ENCODE measurements around the gene MAPK10.
"Not testable (repeated sequence)": the region's sequence is repeated elsewhere in the genome, so short reads cannot be mapped to it uniquely, and the experiment has no call there.

Gene MAPK10

GRCh38 chr4:86346320-86346719, 13.5 kb downstream of the MAPK10 start:
- TF ChIP-seq CTCF (IDR thresholded peaks at IDR 0.05), result no peak
- no peak for TF ChIP-seq ZFX (IDR thresholded peaks at IDR 0.05; ENCODE audit: borderline replicate concordance)
- H3K27ac ChIP-seq, result no peak overlapping the region

- no peak for TF ChIP-seq ZFX (IDR thresholded peaks at IDR 0.05; ENCODE audit: borderline replicate concordance)
- TF ChIP-seq CTCF (IDR thresholded peaks at IDR 0.05), result no peak
- H3K27ac ChIP-seq, result no peak overlapping the region
Measured at GRCh38 chr4:86344127-86344526, 15.7 kb downstream of the MAPK10 start.

GRCh38 chr4:86338989-86339388, 20.9 kb downstream of the MAPK10 start:
- no peak for TF ChIP-seq CTCF (IDR thresholded peaks at IDR 0.05)
- no peak for TF ChIP-seq ZFX (IDR thresholded peaks at IDR 0.05; ENCODE audit: borderline replicate concordance)
- H3K27ac ChIP-seq, result no peak overlapping the region

GRCh38 chr4:86338521-86338920, 21.3 kb downstream of the MAPK10 start:
- no peak for TF ChIP-seq ZFX (IDR thresholded peaks at IDR 0.05; ENCODE audit: borderline replicate concordance)
- TF ChIP-seq CTCF (IDR thresholded peaks at IDR 0.05), result no peak

GRCh38 chr4:86334020-86334750, 25.7 kb downstream of the MAPK10 start:
- no peak for TF ChIP-seq ZFX (IDR thresholded peaks at IDR 0.05; ENCODE audit: borderline replicate concordance)
- no peak for TF ChIP-seq CTCF (IDR thresholded peaks at IDR 0.05)
- H3K27ac ChIP-seq, result no peak overlapping the region

More at GRCh38 chr4:86338521-86338920, 21.3 kb downstream of the MAPK10 start:
- H3K27ac ChIP-seq, result no peak overlapping the region

GRCh38 chr4:86333236-86333635, 26.6 kb downstream of the MAPK10 start:
- TF ChIP-seq ZFX (IDR thresholded peaks at IDR 0.05; ENCODE audit: borderline replicate concordance), result no peak
- TF ChIP-seq CTCF (IDR thresholded peaks at IDR 0.05), result no peak
- H3K27ac ChIP-seq, result no peak overlapping the region

GRCh38 chr4:86330961-86331742, 28.7 kb downstream of the MAPK10 start:
- H3K27ac ChIP-seq, result no peak overlapping the region
- TF ChIP-seq CTCF (IDR thresholded peaks at IDR 0.05) (no peak), ZFX (IDR thresholded peaks at IDR 0.05; ENCODE audit: borderline replicate concordance) (no peak)

- not testable (repeated sequence) for H3K27ac ChIP-seq
Measured at GRCh38 chr4:86330411-86330810, 29.4 kb downstream of the MAPK10 start.

Data from 22Rv1 (cell line).